ENCODE data around the gene ST8SIA5.
"Not testable (repeated sequence)": the region's sequence is repeated elsewhere in the genome, so short reads cannot be mapped to it uniquely, and the experiment has no call there.

ST8SIA5 gene, protein sequence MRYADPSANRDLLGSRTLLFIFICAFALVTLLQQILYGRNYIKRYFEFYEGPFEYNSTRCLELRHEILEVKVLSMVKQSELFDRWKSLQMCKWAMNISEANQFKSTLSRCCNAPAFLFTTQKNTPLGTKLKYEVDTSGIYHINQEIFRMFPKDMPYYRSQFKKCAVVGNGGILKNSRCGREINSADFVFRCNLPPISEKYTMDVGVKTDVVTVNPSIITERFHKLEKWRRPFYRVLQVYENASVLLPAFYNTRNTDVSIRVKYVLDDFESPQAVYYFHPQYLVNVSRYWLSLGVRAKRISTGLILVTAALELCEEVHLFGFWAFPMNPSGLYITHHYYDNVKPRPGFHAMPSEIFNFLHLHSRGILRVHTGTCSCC

DNA sequence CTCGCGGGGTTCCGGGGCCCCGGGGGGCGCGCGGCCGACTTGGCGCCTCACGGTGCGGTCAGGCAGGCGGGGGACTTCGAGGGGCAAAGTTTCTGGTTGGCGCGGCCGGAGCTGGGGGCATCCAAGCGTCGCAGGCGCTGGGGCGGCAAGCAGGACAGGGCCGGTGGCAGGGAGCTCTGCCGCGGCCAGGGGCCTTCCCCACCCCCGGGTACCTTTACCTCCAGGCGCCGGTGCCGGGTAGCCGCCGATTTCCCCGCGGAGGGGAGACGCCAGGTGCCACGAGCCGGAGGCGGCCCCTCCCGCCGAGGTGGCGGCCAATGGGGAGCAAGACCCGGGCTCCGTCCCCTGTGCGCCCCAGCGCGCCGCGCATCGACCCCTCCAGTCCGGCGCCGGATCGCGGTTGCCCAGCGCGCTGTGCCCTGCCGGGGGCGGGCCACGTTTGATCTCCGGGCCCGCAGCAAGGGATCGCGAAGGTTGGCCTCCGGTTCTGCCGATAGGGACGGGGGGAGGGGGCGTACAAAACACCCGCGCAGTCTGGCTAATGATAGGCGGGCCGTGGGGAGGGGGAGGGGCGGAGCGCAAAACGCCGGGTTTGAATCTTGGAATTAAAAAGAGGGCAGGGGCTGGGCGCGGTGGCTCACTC, at the start of gene ST8SIA5:
TSS of gene ST8SIA5 (minus strand) at position 495 of the 643 bp plus-strand sequence. CDS start 545 bp downstream, outside the sequence.
- Mint-ChIP-seq H3K36me3 (no peaks in the 10 kb centered on the region), H3K27me3 (peaks cover 83% of the 10 kb centered on the region), H3K4me3 (peak within 1 kb of the TSS; percentile 65), H3K4me1 (peaks cover 28% of the 10 kb centered on the region), H3K27ac (no peak within 1 kb of the TSS), H3K9me3 (no peaks in the 10 kb centered on the region)
- DNase-seq, result no peak
- CTCF ChIA-PET, result no interaction called here

DNA sequence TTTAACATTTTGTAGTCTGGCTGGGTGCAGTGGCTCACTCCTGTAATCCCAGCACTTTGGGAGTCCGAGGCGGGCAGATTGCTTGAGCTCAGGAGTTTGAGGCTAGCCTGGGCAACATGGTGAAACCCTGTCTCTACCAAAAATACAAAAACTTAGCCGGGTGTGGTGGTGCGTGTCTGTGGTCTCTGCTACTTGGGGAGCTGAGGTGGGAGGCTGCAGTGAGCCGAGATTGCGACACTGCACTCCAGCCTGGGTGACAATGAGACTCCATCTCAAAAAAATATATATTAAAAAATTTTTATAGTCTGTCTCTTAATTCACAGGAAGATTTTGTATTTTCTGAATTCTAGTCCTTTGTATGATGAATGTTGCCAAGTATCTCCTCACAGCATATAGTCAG, 39.1 kb upstream of the ST8SIA5 start:
- H3K4me3 Mint-ChIP-seq, DNase-seq, H3K36me3 Mint-ChIP-seq, H3K4me1 Mint-ChIP-seq, CTCF ChIA-PET, H3K27me3 Mint-ChIP-seq, H3K27ac Mint-ChIP-seq, H3K9me3 Mint-ChIP-seq: not testable (repeated sequence)

DNA sequence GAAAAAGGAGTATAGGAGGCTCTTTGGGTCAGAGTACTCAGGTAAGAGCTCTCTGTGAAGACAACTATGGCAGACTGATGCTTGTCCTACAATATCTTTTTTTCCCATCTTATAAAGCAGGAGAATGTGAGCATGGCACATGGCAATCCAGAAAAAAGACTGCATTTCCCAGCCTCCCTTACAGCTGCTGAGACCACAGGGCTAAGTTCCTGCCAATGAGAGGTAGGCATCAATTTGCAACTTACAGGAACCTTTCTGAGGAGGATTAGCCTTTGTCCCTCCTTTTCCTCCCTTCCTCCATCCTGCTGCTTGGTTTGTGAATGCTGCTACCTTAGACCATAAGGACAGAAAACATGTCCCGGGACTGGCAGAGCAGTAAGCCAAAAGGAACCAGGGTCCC, 37.8 kb upstream of the ST8SIA5 start:
- Mint-ChIP-seq H3K36me3 (no peaks in the 10 kb centered on the region), H3K27ac (no peak overlapping the region), H3K9me3 (peaks cover 2% of the 10 kb centered on the region), H3K27me3 (no peaks in the 10 kb centered on the region), H3K4me3 (no peak overlapping the region), H3K4me1 (no peaks in the 10 kb centered on the region)
- no peak for DNase-seq
- CTCF ChIA-PET, result interaction anchor here (1.2 kb wide), 1 partner anchor 17 kb away, joined by 3 read pairs; no protein-coding TSS in a partner anchor

DNA sequence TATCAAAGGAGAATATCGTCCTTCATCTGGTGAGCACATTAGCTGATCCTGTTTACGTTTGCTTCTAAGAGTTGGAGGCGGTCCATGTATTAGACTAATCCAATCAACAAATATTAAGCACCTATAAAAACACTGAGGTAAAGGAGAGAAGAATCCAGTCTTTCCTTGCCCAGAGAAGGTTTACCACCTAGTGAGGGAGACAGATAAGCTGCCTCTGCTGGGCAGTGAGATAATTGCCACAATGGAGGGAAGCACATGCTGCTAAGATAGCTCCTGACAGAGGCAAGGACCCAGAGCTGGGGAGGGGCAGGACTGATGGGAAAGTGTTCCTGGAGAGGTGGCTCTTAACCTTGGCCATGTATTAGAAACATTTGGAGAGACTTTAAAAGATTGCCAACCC, 36.7 kb upstream of the ST8SIA5 start:
- Mint-ChIP-seq H3K27ac (no peak overlapping the region), H3K9me3 (peaks cover 2% of the 10 kb centered on the region), H3K4me3 (no peak overlapping the region), H3K4me1 (no peaks in the 10 kb centered on the region), H3K27me3 (no peaks in the 10 kb centered on the region), H3K36me3 (no peaks in the 10 kb centered on the region)
- DNase-seq, result no peak
- CTCF ChIA-PET, result interaction anchor here (1.2 kb wide), 1 partner anchor 15 kb away, joined by 3 read pairs; no protein-coding TSS in a partner anchor

DNA sequence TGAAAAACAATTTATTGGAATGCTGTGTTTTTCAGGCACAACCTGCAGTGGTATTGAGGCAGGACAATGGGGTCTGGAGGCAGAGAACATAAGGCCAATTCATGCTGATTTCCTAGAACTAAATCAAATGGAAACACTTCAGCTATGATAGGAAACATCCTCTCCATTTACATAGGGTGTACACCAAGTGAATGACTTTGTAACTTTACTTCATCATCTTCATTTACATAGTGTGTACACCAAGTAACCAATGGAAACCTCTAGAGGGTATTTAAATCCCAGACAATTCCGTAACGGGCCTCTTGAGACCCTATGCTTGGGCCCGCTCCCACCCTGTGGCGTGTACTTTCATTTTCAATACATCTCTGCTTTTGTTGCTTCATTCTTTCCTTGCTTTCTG, 32.2 kb upstream of the ST8SIA5 start:
- Mint-ChIP-seq H3K9me3 (peaks cover 3% of the 10 kb centered on the region), H3K4me1 (no peaks in the 10 kb centered on the region), H3K36me3 (no peaks in the 10 kb centered on the region), H3K27ac (no peak overlapping the region), H3K27me3 (no peaks in the 10 kb centered on the region), H3K4me3 (no peak overlapping the region)
- CTCF ChIA-PET, result no interaction called here
- no peak for DNase-seq

DNA sequence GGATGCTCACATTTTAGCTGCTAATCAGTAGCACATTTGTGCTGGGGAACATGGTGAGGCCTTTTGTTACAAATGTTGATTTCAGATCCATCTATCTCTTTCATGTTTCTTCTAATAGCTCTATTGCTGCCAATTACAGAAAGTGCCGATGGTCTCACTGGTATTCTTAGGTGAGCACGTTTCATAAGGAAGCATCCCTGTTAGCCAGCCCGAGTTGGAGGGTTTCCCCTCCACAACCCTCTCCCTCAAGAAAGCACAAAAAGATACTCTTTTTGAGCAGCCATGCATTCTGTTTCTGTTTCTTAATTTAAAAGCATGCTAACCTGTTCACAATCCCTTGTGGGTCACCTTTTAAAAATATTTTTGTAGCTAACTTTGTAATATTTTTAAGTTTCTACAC, 30.8 kb upstream of the ST8SIA5 start:
- no peaks in the 10 kb centered on the region for H3K36me3 Mint-ChIP-seq
- H3K4me3 Mint-ChIP-seq, result no peak overlapping the region
- no peaks in the 10 kb centered on the region for H3K4me1 Mint-ChIP-seq
- H3K9me3 Mint-ChIP-seq, result peaks cover 3% of the 10 kb centered on the region
- DNase-seq, result no peak
- CTCF ChIA-PET, result interaction anchor here (0.6 kb wide), 1 partner anchor 172 kb away, joined by 3 read pairs; no protein-coding TSS in a partner anchor
- no peaks in the 10 kb centered on the region for H3K27me3 Mint-ChIP-seq
- H3K27ac Mint-ChIP-seq, result no peak overlapping the region

DNA sequence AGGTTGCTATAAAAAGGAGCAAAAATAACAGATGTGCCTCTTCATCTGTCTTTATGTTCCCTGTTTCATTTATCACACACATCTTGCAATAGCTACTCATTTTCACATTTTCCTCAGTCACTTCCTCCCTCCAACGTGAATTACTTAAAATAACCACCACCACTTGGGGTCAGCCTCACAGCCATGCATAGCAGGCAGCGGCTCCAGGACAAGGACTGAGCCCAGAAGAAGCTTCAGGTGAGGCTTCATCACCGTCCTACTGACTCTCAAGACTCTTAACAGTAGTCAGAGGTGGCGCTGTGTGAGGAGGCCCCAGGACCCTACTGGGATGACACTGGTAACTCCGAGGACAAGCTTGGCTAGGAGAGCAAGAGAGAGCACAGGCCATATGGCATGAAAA, 15.5 kb upstream of the ST8SIA5 start:
- Mint-ChIP-seq H3K9me3 (no peaks in the 10 kb centered on the region), H3K27me3 (peaks cover 10% of the 10 kb centered on the region), H3K27ac (no peak overlapping the region), H3K4me3 (no peak overlapping the region), H3K4me1 (no peaks in the 10 kb centered on the region), H3K36me3 (no peaks in the 10 kb centered on the region)
- CTCF ChIA-PET, result no interaction called here
- no peak for DNase-seq

DNA sequence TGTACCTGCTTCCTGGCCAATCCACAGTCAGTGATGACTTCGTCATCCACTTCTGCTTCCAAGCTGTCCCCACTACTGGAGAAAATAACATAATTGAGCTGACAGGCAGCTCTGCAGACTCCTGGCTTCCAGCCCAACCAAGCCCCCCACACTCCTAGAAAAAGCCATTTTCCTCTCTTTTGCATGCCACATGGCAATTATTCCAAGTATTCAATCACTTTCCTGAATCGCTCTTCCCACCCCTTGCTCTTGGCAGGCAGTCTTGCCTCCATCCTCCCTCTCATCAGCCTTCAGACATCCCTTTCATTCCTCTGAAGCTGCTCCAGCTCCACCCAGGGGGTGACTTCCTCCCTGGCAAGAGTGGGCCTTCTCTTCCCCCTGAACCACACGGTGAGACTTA, 14.3 kb upstream of the ST8SIA5 start:
- no peak overlapping the region for H3K4me3 Mint-ChIP-seq
- no peaks in the 10 kb centered on the region for H3K9me3 Mint-ChIP-seq
- H3K36me3 Mint-ChIP-seq, result no peaks in the 10 kb centered on the region
- no peaks in the 10 kb centered on the region for H3K4me1 Mint-ChIP-seq
- DNase-seq, result no peak
- peaks cover 10% of the 10 kb centered on the region for H3K27me3 Mint-ChIP-seq
- CTCF ChIA-PET, result no interaction called here
- H3K27ac Mint-ChIP-seq, result no peak overlapping the region

DNA sequence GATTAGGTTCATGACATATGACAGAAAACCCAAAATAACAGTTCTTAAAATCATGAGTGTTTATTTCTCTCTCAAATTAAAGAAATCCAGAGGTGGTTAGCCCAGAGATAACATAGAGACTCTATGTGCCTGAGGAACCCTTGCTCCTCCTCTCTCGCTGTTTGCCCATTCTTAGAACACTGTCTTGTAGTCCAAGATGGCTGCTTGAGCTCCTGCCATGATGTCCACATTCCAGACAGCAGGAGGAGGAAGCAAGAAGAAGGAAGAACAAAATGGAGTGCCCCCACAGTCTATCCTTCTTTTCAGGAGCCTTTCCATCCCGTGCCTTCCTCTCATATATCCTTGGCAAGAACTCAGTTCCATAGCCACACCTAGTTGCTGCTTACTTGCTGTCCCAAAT, 13.9 kb upstream of the ST8SIA5 start:
- no peak for DNase-seq
- no peaks in the 10 kb centered on the region for H3K4me1 Mint-ChIP-seq
- H3K4me3 Mint-ChIP-seq, result no peak overlapping the region
- H3K27me3 Mint-ChIP-seq, result peaks cover 11% of the 10 kb centered on the region
- H3K9me3 Mint-ChIP-seq, result no peaks in the 10 kb centered on the region
- CTCF ChIA-PET, result no interaction called here
- no peaks in the 10 kb centered on the region for H3K36me3 Mint-ChIP-seq
- no peak overlapping the region for H3K27ac Mint-ChIP-seq

DNA sequence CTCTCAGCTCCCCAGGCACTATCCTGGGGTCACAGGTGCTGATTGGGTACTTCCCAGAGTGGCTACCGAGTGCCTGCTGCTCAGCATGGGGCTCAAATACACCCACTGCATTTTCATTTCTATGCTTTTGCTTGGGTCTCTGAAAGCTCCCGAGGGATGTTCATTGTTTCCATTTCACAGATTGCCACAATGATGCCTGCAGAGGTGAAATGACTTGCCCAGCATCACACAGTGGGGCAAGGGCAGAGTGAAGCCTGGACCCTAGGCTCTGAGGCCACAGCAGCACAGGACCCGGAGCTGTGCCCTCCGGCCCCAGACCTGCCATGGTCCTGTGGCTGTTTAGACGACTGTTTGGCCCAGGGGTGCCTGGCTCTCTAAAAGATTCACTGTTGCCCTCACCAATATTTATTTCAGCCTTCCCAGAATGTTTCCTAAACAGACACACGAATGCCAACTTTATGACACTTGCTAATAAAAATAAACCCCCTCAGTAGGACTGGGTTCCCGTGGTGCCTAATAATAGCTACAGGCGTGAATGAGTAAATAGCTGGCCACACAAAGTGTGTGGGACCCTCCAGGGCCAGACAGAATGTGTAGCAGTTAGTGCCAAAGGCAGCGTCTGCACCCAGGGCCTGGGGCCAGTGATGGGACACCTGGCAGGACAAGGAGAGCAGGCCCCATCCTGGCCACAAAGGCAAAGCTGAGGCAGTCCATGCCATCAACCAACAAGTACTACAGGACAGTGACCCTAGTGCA, 11.5 kb upstream of the ST8SIA5 start:
- Mint-ChIP-seq H3K27ac (no peak overlapping the region), H3K27me3 (peaks cover 19% of the 10 kb centered on the region), H3K4me3 (no peak overlapping the region), H3K4me1 (no peaks in the 10 kb centered on the region), H3K36me3 (no peaks in the 10 kb centered on the region), H3K9me3 (no peaks in the 10 kb centered on the region)
- no peak for DNase-seq
- CTCF ChIA-PET, result no interaction called here

DNA sequence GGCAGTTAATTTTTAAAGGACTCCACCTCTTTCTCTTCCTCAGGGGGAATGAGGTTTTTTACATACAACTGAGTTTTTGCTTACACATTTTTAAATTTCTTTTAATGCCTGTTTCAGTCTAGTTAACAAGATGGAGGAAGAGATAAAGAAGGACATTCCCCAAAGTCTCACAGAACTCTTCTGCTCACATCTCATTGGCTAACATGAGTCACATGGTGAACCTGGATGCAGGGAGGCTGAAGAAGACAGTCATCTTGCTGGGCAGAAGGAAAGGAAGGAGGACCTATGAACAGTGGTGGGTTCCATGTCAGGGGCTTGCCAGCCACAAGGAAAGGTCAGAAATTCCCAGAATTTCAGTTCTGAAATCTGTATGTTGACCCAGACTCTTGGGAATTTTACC, 10.4 kb upstream of the ST8SIA5 start:
- CTCF ChIA-PET, result no interaction called here
- Mint-ChIP-seq H3K4me1 (no peaks in the 10 kb centered on the region), H3K36me3 (no peaks in the 10 kb centered on the region), H3K4me3 (no peak overlapping the region), H3K27me3 (peaks cover 26% of the 10 kb centered on the region), H3K27ac (no peak overlapping the region), H3K9me3 (no peaks in the 10 kb centered on the region)
- DNase-seq, result no peak

DNA sequence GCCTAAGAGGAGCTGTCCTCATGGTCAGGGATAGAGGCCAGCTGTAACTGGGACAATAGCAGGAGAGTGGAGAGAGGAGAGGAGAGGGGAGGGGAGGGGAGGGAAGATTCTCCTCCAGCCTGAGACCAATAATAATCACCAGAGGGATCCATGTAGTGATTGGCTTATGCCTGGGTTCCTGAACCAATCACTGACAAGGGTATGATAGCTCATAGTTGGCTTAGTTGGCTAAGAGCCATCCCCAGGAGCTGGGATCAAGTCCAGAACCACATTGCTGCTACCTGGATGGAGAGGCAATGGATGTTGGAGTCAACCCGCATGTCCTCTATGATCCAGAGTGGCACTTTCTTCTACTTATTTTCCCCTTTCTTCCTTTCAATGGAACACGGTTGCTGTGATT, 7.7 kb upstream of the ST8SIA5 start:
- Mint-ChIP-seq H3K9me3 (no peaks in the 10 kb centered on the region), H3K36me3 (no peaks in the 10 kb centered on the region), H3K27ac (no peak overlapping the region), H3K27me3 (peaks cover 30% of the 10 kb centered on the region), H3K4me3 (no peak overlapping the region), H3K4me1 (no peaks in the 10 kb centered on the region)
- CTCF ChIA-PET, result no interaction called here
- no peak for DNase-seq

DNA sequence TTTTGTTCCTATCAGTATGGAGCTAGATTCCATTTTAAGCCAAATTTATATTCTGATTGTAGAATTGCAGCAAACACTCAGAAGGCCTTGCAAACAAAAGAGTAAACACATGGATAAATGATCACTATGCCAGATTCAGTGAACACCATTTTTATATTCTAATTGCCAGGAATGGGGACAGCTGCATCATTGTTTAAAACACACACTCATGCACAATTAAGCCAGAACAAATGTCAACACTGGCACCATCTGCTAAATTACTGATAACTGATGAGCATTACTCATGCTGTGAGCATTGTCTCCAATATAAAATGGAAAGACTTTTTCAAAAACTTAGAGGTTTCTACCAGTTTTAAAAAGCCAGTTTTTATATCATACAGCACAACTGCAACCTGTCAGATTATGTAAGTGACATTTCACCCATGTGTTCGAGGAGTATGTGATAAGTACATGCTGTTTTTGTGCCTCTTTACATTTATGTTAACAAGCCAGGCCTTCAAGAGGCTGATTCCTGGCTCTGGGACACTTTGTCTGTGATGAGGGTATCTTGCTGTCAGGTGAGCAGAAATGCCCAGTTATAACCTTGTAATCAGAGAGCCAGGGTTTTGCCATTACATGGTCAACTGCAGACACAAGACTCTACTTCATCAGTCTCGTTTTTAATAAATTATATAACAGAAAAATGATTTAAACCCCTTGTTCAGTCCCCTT, 4.4 kb upstream of the ST8SIA5 start:
- H3K9me3 Mint-ChIP-seq, result no peaks in the 10 kb centered on the region
- no peak overlapping the region for H3K4me3 Mint-ChIP-seq
- H3K36me3 Mint-ChIP-seq, result no peaks in the 10 kb centered on the region
- no peak overlapping the region for H3K27ac Mint-ChIP-seq
- H3K4me1 Mint-ChIP-seq, result peaks cover 6% of the 10 kb centered on the region
- DNase-seq, result no peak
- CTCF ChIA-PET, result no interaction called here
- H3K27me3 Mint-ChIP-seq, result peaks cover 56% of the 10 kb centered on the region

DNA sequence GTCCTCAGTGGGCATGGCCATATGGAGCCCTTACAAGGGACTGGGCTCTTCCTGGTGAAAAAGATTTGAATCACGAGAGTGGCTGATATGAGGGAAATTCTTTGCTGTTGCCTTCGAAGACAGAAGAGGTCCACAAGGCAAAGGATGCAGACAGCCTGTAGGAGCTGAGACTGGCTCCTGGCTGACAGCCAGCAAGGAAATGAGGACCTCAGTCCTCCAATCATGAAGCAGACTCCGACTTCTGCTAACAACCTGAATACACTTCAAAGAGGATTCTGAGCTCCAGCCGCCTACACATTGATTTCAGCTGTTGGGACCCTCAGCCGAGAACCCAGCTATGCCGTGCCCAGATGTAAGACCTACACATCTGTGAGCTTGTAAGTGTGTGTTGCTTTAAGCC, 3.0 kb upstream of the ST8SIA5 start:
- CTCF ChIA-PET, result no interaction called here
- Mint-ChIP-seq H3K9me3 (no peaks in the 10 kb centered on the region), H3K27me3 (peaks cover 62% of the 10 kb centered on the region), H3K36me3 (no peaks in the 10 kb centered on the region), H3K27ac (no peak overlapping the region), H3K4me1 (peaks cover 17% of the 10 kb centered on the region), H3K4me3 (no peak overlapping the region)
- DNase-seq, result no peak

Measured in activated naive CD4-positive, alpha-beta T cell treated with anti-CD3 and anti-CD28 coated beads, Interleukin-2, amount 10 ng/mL, durations not matched to agents 7 days and 5 days (primary cell).